Activated CD4-positive, alpha-beta memory T cell treated with anti-CD3 and anti-CD28 coated beads for 36 hours (primary cell): Measurements from ENCODE around the gene USP48. TPM values are rescaled to one million over a fixed set of nuclear protein-coding genes. Genes with fewer than 3 reads are reported as not detected.
A peak's percentile ranks its signal among the peaks of the same experiment; 100 is the strongest.
"Not testable (repeated sequence)": the region's sequence is repeated elsewhere in the genome, so short reads cannot be mapped to it uniquely, and the experiment has no call there.

Source experiments
- CTCF ChIA-PET: fragments of 350-600 bp; sonication (Branson Sonifier 250); formaldehyde crosslinking; loops from one replicate; lab custom pipeline; 2021; ENCODE audit warnings: antibody characterized with exemption, inconsistent platforms; lab: Charles Lee
- POLR2A ChIA-PET: fragments of 350-600 bp; sonication (Branson Sonifier 250); formaldehyde crosslinking; loops from one replicate; lab custom pipeline; 2021; ENCODE audit warnings: antibody characterized with exemption; lab: Charles Lee
- DNase-seq: peaks from one replicate; pipeline ENCODE4 v3.0.0-alpha.2; 2020
- H3K27ac Mint-ChIP-seq: one replicate; pipeline ENCODE4 v1.8.0; 2021; ENCODE audit warnings: mixed read lengths
- H3K27me3 Mint-ChIP-seq: one replicate; pipeline ENCODE4 v1.8.0; 2021; ENCODE audit warnings: mixed read lengths
- H3K36me3 Mint-ChIP-seq: one replicate; pipeline ENCODE4 v1.8.0; 2021; ENCODE audit warnings: mixed read lengths
- H3K4me1 Mint-ChIP-seq: one replicate; pipeline ENCODE4 v1.8.0; 2021; ENCODE audit warnings: low read depth, mixed read lengths
- H3K4me3 Mint-ChIP-seq: one replicate; pipeline ENCODE4 v1.8.0; 2021; ENCODE audit warnings: mild to moderate bottlenecking, mixed read lengths
- H3K9me3 Mint-ChIP-seq: one replicate; pipeline ENCODE4 v1.8.0; 2021; ENCODE audit warnings: mixed read lengths
- intact Hi-C: fragments of 100-400 bp; cut with micrococcal nuclease; formaldehyde crosslinking; loops from one replicate; pipeline ENCODE4 v1.15.1; 2023
- total RNA-seq, 2 experiments: library from RNA; stranded (reverse); gene quantifications; one replicate each; pipeline ENCODE4 v1.2.3, GENCODE V29; 2021

The USP48 gene
- total RNA-seq, 2 experiments from 2014 or later = 77.2 to 91.1 TPM

DNA sequence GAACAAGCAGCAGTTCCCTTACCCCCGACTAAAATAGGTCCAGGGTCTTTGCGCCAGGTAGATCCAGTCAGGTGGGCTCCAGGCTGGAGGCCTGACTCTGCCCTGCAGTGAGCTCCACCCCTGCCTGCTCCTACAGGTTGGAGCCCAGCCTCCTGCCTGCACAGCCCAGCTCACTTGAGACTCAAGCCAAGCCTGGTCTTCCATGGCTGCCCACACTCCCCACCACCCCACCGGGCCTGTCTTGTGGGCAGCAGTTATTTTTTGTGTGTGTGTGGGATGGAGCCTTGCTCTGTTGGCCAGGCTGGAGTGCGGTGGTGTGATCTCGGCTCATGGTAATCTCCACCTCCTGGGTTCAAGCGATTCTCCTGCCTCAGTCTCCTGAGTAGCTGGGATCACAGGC lies 142.3 kb downstream of the USP48 start:
- no peaks in the 10 kb centered on the region for H3K36me3 Mint-ChIP-seq
- H3K4me3 Mint-ChIP-seq = no peak overlapping the region
- intact Hi-C loops = no loop called here
- peaks cover 7% of the 10 kb centered on the region for H3K4me1 Mint-ChIP-seq
- ChIA-PET CTCF (interaction anchor here (1.6 kb wide), 1 partner anchor 18 kb away, joined by 6 read pairs; no protein-coding TSS in a partner anchor), POLR2A (no interaction called here)
- H3K27me3 Mint-ChIP-seq = peaks cover 14% of the 10 kb centered on the region
- H3K27ac Mint-ChIP-seq = no peak overlapping the region
- DNase-seq = no peak
- H3K9me3 Mint-ChIP-seq = no peaks in the 10 kb centered on the region

DNA sequence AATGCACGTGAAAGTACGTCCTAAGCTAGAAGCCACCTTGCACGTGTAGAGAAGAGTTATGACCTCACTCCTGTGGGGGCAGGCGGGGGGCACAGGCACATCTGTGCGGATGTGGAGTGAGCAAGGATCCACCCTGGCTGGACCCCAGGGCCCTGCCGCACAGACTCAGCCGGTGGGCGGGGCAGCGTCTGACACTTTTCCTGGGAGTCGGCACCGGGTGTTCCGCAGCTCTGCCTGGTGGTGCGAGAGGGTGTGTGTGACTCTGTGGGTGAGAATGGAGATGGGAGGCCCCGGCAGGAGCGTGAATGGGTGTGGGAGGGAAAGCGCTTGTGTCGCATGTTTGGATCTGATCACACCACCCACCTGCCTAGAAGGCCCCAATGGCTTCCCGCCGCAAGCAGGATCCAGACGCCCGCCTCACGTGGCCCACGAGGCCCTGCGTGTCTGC lies 143.3 kb downstream of the USP48 start:
- Mint-ChIP-seq H3K9me3 (no peaks in the 10 kb centered on the region), H3K27me3 (peaks cover 11% of the 10 kb centered on the region), H3K36me3 (no peaks in the 10 kb centered on the region), H3K27ac (no peak overlapping the region), H3K4me1 (peaks cover 7% of the 10 kb centered on the region), H3K4me3 (no peak overlapping the region)
- ChIA-PET POLR2A (no interaction called here), CTCF (no interaction called here)
- no peak for DNase-seq
- intact Hi-C loops = no loop called here

DNA sequence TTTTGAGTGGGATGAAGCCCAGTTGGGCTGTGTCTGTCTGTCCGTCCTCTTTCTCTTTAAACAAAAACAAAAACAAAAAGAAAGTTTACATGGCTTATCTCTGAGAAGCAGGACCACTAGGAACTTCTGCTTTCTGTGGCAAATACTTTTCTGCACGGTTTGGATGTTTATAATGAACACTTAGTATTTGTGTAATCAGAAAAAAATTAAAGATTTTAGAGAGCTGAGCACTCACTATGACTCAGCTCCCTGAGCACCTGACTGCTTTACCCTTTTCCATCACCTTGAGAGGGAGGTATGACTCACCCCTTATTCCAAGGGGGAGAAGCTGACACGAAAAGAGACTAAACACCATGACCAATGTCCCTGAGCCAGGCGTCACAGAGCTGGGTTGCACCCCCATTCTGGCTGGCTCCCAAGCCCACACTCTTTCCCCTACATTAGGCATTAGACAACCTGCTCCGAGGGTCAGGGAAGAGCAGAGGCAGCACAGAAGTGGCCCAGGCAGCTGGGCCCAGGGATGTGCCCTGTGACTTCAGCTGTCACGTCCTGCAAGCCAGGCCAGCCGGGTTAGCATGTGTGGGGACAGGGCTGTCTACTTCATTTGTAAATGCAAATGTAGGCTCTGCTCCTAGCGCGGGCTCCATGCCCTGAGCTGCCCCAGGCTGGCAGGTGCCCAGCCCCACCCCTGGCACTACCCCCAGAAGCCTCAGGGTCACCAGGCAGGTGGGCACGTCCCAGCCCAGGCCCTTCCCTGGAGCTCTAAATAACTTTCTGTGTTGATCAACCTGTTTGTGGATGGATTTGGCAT lies 144.2 kb downstream of the USP48 start:
- peaks cover 11% of the 10 kb centered on the region for H3K27me3 Mint-ChIP-seq
- no peaks in the 10 kb centered on the region for H3K9me3 Mint-ChIP-seq
- ChIA-PET CTCF (no interaction called here), POLR2A (no interaction called here)
- H3K4me1 Mint-ChIP-seq = peaks cover 7% of the 10 kb centered on the region
- no peak overlapping the region for H3K27ac Mint-ChIP-seq
- no peak overlapping the region for H3K4me3 Mint-ChIP-seq
- no peaks in the 10 kb centered on the region for H3K36me3 Mint-ChIP-seq
- peak; percentile 37 for DNase-seq
- intact Hi-C loops = no loop called here

DNA sequence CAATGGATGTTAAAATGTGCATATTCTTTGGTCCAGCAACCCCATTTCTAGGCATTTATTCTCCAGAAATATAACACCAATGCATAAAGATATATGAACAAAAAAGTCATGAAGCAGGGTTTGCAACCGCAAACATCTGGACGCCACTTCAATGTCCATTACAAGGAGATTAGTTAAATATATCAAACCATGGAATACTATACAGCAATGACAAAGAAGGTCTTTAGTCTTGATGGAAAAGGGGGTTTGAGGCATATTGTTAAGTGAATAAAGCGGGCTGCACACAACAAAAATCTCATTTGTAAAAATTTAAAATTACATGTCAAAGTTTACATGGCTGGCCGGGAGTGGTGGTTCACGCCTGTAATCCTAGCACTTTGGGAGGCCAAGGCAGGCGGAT lies 145.4 kb downstream of the USP48 start:
- ChIA-PET CTCF (no interaction called here), POLR2A (no interaction called here)
- H3K27ac Mint-ChIP-seq = no peak overlapping the region
- DNase-seq = no peak
- H3K4me1 Mint-ChIP-seq = peaks cover 7% of the 10 kb centered on the region
- intact Hi-C loops = no loop called here
- no peaks in the 10 kb centered on the region for H3K9me3 Mint-ChIP-seq
- no peaks in the 10 kb centered on the region for H3K36me3 Mint-ChIP-seq
- no peak overlapping the region for H3K4me3 Mint-ChIP-seq
- peaks cover 4% of the 10 kb centered on the region for H3K27me3 Mint-ChIP-seq

DNA sequence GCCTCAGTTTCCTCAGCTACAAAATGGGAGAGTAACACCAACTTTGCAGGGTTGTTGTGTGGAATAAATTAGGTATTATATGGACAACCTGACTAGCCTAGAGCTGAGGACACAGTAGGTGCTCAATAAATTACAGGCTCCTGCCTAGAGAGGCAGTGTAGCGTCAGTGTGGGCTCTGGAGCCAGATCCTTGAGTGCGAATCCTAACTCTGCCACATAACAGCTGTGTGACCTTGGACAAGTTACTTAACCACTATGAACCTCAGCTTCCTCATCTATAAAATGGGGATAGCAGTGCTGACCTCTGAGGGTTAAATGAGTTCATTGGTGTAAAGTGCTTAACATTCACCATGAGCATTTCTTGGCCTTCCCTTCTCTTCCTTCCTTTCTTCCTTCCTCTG lies 146.9 kb downstream of the USP48 start:
- no peak for DNase-seq
- CTCF ChIA-PET = no interaction called here
- Mint-ChIP-seq H3K4me3 (no peak overlapping the region), H3K4me1 (peaks cover 10% of the 10 kb centered on the region), H3K36me3 (no peaks in the 10 kb centered on the region), H3K9me3 (no peaks in the 10 kb centered on the region), H3K27me3 (peaks cover 4% of the 10 kb centered on the region), H3K27ac (no peak overlapping the region)
- intact Hi-C loops = no loop called here
- POLR2A ChIA-PET = no interaction called here

DNA sequence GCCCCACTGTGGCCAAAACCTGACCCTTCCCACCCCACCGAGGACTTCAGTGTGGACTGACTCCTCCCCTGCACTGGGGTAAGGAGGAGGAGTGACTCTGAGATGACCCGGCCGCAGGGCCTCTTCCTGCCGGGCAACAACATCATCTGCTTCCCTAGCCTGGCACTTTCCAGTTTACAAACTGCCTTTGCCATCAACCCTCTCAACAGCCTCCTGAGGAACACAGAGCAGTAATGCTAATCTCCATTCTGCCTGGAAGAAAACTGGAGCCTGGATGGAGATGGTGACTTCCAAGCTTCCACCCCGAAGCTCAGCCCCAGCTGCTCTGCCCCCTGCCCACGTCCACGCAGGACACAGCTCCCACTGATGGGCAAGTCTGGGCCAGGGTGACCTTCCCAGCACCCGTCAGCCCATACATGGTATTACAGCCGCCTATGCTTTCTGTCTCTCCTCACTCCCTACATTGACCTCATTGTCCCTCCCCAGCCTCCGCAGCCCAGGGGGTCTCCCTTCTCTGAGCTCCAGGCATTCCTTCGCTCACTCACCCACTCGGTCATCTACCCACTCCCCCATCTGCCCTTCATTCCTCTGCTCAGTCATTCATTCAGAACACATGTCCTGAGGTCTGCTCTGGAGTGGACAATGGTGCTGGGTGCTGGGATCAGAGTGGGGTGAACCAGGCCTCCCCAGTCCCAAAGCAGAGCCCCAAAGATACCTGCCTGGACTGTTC lies 148.0 kb downstream of the USP48 start:
- Mint-ChIP-seq H3K36me3 (no peaks in the 10 kb centered on the region), H3K4me3 (no peak overlapping the region), H3K9me3 (no peaks in the 10 kb centered on the region), H3K27ac (no peak overlapping the region), H3K4me1 (peaks cover 10% of the 10 kb centered on the region), H3K27me3 (peaks cover 6% of the 10 kb centered on the region)
- POLR2A ChIA-PET = no interaction called here
- DNase-seq = no peak
- intact Hi-C loops = no loop called here
- CTCF ChIA-PET = no interaction called here

DNA sequence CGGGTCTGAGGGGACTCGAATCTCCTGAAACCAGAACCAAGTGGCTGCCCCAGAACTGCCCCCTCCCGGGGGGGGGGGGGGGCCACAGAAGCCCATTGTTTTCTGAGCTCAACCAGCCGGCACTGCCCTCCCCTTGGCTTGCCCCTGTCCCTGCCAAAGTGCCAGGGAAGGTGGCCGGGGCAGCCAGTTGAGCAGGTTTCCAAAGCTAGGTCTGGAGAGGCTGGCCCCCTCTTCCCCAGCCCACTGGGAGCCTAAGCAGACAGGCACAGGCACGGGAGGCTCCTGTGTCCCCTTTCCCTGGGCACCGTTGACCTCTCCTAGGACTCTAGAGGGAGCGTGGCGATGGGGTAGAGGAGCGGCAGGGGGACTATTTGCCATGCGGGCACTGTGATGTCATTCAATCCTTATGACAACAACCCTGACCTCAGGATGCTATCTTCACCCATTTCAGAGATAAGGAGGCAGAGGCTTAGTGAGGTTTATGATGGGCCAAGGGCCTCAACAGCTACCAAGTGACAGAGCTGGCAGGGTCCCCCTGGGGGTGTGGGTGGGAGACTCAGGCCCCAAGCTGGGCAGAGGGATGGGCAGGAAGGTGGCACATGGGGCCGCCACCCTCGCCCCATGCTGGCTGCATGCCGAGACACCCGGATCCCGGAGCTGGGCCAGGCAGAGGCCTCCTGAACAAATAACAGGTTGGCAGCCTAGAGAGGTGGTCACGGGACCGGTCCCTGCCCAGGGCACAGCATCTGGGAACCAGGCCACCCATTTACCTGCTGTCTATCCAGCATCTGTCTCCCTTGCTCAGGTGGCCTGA lies 148.8 kb downstream of the USP48 start:
- intact Hi-C loops = no loop called here
- ChIA-PET POLR2A (no interaction called here), CTCF (no interaction called here)
- Mint-ChIP-seq H3K9me3 (no peaks in the 10 kb centered on the region), H3K27ac (no peak overlapping the region), H3K4me1 (peaks cover 10% of the 10 kb centered on the region), H3K27me3 (peaks cover 9% of the 10 kb centered on the region), H3K36me3 (no peaks in the 10 kb centered on the region), H3K4me3 (no peak overlapping the region)
- DNase-seq = no peak

DNA sequence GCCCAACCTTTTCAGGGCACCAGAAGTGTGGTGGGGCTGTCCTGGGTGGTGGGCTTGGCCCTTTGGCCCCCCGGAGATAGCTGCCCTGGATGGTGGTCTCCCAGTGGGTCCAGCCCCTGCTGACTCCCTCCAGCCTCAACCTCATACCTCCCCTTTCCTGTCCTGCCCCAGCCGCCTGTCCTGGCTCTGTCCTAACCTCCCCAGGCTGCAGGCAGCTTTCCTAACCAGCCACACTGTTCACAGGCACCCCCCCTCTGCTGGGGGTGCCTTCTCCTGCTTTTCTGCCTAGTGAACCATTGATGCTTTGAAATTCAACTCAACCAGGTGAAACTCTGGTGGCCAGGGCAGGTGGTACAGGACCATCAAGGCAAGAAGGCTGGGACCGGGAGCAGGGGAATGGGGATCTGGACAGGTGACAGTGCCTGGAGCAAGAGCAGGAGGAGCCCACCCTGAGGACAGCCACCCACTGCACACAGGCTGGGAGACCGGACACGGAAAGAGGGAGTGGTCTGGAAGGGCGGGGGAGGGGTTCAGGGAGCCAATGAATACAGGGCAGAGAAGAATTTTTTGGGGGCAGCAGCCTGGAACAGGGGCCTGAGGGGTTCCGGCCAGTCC lies 149.7 kb downstream of the USP48 start:
- Mint-ChIP-seq H3K27me3 (peaks cover 9% of the 10 kb centered on the region), H3K9me3 (no peaks in the 10 kb centered on the region), H3K27ac (no peak overlapping the region), H3K4me1 (peaks cover 5% of the 10 kb centered on the region), H3K4me3 (no peak overlapping the region), H3K36me3 (no peaks in the 10 kb centered on the region)
- CTCF ChIA-PET = no interaction called here
- POLR2A ChIA-PET = no interaction called here
- DNase-seq = no peak
- intact Hi-C loops = no loop called here

DNA sequence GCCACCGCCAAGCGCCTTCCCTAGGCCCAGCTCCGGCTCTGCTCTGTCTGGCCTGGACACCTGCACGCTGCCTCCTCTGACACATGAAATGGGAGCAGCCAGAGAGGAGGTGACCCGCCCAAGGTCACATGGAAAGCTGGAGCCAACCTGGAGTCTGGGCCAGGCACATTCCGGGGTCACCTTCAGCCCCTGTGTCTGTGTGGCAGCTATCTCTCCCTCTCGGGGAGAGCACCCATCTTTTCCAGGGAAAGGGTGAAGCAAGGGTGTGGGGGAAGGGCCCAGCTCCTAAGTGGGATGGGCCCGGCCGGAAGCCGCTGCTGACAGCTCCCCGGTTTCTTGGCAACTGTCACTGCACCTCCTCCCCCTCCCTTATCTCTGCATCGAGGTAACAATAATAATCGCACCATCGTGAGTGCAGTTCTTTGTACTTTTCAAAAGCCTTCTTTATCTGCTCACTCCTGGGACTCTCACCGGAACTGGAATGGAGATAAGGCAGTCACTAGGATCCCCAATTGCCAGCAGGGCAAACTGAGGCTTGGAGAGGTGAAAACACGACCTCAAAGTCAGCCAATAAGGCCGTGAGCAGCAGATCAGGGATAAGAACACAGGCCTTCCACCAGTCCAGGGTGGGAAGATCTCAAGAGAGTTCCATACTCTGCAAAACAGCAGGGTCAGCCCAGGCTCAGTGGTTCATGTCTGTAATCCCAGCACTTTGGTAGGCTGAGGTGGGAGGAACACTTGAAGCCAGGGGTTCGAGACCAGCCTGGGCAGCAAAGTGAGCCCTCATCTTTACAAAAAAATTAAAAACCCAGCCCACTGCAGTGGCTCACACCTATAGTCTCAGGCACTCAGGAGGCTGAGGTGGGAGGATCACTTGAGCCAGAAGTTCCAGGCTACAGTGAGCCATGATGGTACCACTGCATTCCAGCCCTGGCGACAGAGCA lies 150.7 kb downstream of the USP48 start:
- no peaks in the 10 kb centered on the region for H3K9me3 Mint-ChIP-seq
- CTCF ChIA-PET = no interaction called here
- POLR2A ChIA-PET = interaction anchor here (0.6 kb wide), 1 partner anchor 11 kb away, joined by 4 read pairs; no protein-coding TSS in a partner anchor

DNA sequence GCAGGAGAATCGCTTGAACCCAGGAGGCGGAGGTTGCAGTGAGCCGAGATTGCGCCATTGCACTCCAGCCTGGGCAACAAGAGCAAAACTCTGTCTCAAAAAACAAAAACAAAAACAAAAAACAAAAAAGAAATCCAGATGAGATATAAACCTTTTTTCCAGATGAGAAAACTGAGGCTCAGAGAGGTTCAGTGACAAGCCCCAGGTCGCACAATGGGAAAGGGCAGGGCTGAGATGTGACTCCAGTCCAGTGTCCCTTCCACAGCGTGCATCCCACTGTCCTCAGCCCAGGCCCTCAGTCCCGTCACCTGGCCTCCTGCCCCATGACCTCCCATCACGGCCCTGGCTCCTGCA lies 151.4 kb downstream of the USP48 start:
- H3K27ac Mint-ChIP-seq, H3K36me3 Mint-ChIP-seq, CTCF ChIA-PET, intact Hi-C loops, H3K4me3 Mint-ChIP-seq, H3K27me3 Mint-ChIP-seq, DNase-seq, H3K9me3 Mint-ChIP-seq, H3K4me1 Mint-ChIP-seq: not testable (repeated sequence)
- POLR2A ChIA-PET = interaction anchor here (0.6 kb wide), 2 partner anchors 12 to 913 kb away, joined by 3 to 4 read pairs; no protein-coding TSS in a partner anchor

More for the DNA sequence above, 150.7 kb downstream of the USP48 start:
- Mint-ChIP-seq H3K27me3 (peaks cover 9% of the 10 kb centered on the region), H3K36me3 (no peaks in the 10 kb centered on the region), H3K4me1 (peaks cover 3% of the 10 kb centered on the region), H3K4me3 (no peak overlapping the region), H3K27ac (no peak overlapping the region)
- DNase-seq = no peak
- intact Hi-C loops = no loop called here
